ENCODE measurements around the gene ATG10.
"Not testable (repeated sequence)": the region's sequence is repeated elsewhere in the genome, so short reads cannot be mapped to it uniquely, and the experiment has no call there.

The ATG10 gene

DNA sequence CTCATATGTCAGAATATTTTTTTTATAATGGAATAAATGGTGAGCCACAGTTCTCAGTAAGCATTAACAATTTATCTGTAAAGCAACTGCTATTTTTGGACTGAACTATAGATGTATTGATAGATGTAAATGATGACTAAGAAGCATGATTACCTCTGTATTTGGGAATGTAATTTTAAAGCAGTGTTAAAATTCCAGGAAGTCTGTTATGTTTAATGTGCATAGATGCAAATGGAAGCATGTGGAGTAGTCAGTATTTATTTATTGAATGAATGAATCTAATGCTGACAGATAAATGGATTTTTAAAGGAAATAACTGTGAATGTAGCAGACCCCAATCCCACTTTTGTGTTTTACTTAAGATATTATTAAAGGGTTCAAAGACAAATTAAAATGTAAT lies 95.0 kb downstream of the ATG10 start:
- DNase-seq, result no peak

DNA sequence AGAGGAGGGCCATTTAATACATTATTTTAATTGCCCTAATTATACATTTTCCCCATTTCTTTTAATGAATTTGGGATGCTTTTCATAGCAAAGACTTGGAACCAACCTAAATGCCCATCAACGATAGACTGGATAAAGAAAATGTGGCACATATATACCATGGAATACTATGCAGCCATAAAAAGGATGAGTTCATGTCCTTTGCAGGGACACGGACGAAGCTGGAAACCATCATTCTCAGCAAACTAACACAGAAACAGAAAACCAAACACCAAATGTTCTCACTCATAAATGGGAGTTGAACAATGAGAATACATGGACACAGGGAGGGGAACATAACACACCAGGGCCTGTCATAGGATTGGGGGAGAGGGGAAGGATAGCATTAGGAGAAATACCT lies 96.2 kb downstream of the ATG10 start:
- not testable (repeated sequence) for DNase-seq

DNA sequence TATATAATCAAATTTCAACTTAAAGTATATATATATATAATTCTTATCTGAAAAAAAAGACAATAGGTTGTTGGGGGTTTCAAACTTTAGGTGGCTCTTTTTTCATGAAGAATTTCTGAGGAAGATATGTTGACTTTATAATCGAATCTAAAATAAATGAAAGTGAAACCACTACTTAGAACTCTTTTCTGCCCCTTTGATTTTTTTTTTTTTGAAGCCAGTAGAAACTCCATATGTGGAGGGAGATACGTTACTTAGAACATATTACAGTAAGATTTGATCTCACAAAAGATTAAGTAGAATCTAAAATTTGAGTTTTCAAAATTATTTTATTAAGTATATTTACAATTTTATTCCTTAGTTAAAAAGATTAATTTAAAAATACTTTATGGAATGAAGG lies 96.9 kb downstream of the ATG10 start:
- DNase-seq, result no peak

DNA sequence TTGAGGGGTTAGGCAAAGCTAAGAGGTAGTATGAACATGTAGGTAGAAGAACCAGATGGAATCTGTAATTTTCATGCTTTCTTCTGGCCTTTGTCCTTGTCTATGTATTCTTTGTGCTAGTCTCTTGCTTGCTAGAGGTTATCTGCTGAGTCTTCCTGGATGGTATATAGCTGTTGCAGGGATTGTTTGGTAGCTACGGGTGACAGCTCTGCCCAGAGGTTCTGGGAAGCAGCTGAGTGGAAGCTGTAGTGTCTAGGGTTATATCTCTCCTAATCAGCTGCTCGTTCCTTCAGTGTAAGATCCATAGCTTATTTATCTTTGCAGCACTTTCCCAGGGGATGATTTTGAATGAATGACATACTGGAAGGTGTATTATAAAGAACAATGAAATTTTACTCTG lies 100.3 kb downstream of the ATG10 start:
- no peak for DNase-seq

DNA sequence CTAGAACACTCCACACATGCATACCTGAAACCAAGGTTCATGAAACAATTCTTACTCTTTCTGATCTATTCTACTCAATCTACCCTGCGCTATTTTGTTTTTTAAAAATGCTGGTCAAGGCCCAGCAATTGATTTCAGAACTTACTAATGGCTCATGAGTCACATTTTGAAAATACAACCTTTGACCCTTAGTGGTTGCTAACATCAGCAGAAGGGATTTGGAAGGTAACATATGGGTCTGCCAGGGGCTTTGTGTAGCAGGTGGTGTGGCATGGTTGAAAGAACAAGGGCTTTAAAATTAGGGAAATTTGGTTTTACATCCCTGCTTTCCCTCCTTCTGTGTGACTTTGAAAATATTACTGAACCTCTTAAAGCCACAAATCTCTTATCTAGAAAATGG lies 101.4 kb downstream of the ATG10 start:
- no peak for DNase-seq

DNA sequence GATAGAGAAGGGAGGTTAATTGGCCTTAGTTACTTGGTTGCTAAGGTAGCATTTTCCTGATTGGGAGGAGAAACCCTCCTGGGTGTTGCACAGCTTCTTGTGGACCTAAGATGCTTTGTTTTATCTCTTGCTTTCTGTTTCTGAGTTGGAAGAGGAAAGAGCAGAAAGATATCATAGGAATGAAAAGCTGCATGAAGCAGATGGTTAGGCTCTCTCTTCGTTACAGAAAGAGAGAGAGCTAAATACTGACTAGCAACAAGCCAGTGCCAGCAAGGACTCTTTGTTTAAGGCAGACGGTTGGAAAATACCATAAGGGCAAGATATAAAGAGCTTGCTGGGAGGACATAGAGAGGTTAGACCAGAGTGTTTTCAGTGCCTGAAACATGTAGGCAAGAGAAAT lies 103.1 kb downstream of the ATG10 start:
- no peak for DNase-seq

DNA sequence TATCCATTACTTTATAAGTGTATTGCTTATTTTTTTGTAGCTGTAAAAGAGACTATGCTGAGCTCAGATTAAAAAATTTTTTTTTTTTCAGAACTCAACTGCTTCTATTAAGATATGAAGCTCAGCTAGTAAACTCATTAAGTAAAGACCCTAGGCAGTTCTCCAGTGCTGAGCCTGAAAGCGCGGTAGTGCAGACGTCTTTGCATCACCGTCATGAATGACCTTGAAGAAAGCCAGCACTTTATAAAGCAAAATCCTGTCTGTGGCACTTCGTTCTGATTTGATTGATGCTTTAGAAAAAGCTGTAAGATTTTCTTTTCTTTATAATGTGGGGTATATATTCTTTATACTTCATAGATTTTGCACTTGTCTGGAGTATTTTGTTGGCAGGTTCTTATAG lies 105.7 kb downstream of the ATG10 start:
- no peak for DNase-seq

DNA sequence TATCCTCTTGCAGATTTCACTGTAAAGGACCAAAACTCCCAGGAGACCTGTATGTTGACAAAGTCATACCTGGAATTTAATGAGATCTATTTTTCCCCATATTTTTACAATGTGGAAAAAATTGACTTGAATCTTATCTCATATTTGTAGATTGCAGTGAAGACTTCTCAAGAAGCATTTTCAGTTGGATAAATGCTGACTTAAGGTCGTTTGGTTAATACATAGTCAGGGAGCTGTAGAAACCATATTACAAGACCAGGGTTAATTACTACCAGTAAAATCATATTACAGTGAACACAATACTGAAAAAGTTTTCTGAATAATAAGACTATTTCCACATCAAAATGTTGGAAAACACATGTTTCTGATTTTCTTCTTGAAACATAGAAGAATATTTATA lies 119.8 kb downstream of the ATG10 start:
- no peak for DNase-seq

DNA sequence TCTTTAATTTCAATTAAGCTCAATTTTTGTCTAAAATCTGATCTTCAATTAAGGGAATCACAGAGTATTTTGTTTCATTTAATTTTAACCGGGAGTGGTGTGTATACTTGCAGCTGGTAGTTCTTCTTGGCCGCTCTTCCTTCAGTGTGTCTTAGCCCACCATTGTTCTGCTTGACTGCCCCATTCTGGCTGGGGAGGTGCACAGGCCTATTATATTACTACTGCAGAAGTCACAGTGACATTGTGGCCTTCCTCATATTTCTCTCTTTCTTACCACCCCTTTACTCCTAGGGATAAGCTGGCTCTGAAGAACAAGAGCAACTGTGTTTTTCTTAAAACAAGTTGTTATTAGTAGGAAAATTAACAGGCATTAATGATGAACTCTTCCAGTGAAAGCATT lies 123.7 kb downstream of the ATG10 start:
- no peak for DNase-seq

DNA sequence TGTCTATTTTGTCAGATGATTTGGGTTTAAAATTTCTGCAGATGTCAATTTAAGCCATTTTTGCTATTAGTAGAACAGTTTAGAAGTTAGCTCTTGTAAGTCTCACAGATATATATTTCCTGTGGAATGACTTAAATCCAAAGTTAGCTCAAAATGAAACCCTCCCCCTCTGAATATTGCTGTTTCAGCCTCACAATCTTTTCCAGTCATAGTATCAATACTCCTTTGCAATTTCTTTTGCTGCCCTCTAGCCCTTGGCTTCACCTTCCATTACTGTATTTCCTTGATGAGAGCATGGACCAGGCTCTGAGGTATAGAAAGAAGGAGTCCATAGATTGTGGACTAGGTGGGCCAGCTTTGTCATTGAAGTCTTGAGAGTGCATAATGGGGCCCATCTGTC lies 124.4 kb downstream of the ATG10 start:
- no peak for DNase-seq

DNA sequence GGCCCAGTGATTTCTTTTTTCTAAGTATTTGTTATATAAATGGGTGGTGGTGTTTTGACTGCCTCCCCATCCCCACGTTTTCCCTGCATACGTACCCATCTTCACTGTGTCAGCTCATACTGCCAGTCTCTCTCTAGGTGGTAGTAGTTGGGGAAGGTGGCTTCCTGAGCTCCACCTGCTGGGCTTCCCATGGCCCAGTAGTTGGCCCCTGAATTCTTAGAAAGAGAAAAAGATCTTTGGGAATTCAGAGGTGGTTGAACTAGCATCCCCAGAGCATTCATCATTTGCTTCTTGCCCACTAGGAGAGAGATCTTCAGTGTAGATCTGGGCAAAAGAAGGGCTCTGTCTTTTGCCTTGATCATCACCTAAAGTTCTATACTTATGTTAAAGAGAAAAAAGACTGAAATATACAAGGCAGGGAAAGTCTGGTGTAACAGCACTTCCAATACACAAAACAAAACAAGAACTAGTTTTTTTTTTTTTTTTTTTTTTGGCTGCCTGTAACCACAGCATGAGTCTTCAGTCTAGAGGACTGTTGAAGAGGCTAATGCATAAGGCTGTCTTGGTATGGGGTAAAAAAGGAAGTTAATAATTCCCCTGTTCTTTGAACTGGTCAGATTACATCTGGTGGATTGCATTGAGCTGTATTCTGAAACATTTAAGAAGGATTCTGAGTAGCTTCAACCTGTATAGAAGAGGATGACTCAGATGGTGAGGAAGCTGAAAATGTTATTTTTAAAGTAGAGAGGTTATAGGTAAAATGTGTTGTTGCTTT lies 128.7 kb downstream of the ATG10 start:
- no peak for DNase-seq

DNA sequence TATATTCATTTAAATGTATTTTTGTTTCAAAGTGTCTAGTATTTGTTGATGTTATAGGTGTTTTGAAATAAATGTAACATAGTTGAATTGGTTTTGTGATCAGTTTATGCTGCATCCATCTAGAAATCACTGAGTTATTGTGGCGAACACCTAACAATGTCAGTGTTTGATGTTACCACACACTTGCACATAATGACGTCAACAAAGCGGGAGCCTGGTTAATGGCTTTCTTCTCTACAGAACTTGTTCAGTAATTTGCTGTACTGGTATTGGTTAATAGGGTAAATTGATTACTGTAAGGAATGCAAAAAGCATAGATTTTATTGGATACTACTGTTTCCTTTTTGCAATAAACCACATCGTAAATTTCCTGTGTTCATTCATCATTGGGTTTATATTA lies 133.0 kb downstream of the ATG10 start:
- DNase-seq, result no peak

DNA sequence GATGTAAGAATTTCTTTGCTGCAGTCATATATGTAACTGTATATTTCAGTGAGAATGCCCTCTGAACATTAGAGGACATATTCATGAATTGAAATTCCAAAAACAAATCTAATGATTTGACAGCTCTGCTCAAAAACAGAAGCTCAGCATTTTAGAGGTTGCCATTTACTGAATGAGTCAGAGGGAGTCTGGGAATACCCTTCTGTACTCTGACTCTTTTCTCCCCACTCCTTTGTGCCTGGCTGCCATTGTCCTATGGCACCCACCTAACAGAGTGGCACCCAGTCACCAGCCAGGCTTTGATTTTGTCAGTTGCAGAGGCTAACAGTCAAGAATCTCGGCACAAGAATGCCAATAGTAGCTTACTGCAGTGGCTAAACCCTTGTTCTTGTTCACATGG lies 133.6 kb downstream of the ATG10 start:
- no peak for DNase-seq

DNA sequence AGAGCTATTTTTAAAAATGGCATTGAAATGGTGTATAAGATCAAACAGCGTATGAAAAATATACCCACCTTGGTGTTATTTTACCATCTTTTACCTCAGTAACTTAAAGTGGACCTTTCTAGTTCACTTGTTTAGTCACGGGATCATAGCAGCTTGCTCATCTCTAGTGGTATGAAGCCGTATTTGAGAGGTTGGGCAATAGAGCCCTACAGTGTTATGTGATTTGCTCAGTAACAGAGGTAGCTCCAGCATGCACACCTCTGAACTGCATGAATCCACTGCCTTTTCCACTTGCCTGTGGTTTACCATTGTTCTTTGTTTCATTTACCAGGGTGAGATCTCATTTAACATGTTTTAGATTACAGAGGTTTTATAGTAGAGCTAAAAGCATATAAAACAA lies 134.4 kb downstream of the ATG10 start:
- no peak for DNase-seq

DNA sequence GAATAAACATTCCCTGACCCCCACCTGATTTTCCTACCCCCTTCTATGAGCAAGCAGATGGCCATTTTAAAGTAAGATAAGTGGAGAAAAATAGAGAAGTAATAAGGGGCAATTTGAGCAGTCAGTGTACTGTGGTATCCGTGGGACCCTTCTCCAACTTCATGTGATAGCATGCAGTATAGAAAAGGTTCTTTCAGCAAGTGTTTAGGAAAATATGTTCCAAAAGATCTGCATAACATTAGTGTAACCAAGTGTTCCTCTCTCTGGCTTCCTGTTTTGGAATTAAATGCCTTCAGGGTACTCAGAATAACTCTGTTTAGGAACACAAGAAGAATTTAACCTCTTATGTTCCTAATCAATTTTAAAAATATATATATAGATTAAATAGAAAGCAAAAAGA lies 134.9 kb downstream of the ATG10 start:
- no peak for DNase-seq

DNA sequence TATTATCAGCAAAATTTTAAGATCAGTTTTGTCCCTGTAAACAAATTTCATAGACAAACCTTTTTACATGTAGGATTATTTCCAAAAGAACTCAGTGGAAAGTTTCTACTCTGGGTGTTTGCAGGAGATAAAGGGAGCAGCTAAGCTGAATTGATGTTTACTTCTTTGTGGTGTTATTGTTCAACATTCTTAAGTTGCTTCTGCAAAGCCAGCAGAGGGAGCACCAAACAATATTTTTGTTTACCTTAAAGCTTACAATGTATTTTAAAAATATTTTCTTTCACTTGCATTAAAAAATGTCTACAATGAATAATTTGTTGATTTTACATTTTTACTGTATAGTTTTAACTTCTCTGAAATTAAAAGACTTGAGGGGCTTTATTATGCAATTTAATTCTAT lies 135.4 kb downstream of the ATG10 start:
- no peak for DNase-seq

DNA sequence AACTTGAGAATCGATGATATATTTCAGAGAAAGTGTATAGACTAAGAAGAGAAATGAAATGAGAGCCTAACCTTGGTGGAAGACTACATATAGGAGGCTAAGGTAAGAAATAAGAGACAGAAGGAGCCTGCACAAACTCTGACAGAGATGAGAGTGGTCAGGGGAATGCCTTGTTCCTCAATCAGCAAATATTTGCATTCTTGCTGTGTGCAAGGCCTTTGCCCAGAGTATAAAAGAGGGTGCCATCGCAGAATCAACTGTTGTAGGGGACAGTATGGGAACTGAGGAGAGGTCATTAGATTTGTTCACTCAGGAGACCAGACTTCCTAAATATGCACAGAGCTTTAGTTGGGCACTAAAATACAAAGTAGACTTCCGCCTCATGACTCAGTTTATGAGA lies 137.2 kb downstream of the ATG10 start:
- DNase-seq, result no peak

DNA sequence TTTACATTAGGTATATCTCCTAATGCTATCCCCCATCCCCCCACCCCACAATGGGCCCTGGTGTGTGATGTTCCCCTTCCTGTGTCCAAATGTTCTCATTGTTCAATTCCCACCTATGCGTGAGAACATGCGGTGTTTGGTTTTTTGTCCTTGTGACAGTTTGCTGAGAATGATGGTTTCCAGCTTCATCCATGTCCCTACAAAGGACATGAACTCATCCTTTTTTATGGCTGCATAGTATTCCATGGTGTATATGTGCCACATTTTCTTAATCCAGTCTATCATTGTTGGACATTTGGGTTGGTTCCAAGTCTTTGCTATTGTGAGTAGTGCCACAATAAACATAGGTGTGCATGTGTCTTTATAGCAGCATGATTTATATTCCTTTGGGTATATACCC lies 138.1 kb downstream of the ATG10 start:
- DNase-seq, result not testable (repeated sequence)

DNA sequence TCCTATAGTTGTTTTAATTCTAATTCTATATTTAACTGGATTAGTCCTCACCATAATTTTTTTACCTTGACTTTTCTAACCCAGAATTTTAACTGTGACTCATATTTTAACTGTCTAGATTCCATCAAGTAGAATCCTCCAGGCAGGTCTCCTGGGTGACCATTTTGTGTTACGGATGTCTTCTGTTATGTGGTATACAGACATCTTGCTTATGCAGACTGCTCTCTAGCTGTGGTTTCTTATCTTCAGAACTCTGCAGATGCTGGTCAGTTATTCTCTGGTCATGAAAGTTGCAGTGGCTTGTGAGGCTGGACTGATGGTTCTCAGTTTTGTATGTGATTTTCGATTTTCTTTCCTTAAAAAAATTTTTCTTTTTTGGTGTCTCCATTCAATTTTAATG lies 139.4 kb downstream of the ATG10 start:
- DNase-seq, result no peak

DNA sequence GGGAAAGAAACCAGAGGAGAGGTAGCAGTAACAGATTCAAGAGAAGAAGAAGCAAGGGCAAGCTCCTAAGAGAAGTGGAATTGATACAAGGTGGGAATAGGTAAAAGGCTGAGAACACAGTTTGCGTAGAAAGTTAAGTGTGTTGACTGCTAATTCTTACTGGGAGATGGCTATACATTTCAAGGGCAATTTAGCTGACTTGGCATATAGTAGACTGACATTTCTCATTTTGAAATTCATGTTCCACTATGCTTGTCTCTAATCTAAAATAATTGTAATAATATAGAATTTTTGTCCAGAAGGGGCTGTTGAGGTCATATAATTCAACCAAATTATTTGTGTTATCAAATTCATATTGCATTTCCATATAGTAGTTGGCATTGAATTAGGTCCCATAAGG lies 144.0 kb downstream of the ATG10 start:
- no peak for DNase-seq

DNA sequence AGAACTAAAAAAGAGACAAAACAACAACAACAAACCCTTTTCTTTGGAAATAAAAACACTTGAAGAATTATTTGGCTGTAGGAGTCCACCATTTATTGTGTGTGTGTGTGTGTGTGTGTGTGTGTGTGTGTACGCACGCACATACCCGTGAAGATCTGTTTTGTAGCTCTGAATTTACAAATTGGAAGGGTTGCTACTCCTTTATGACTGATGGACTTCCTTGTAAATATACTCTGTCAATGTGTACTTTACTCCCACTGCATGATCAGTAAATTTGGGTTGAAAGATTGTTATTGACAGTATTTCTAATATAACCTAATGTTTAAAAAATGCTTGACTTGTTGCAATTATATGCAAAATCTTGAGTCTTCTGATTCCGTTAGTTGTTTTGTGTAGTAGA lies 148.1 kb downstream of the ATG10 start:
- no peak for DNase-seq

DNA sequence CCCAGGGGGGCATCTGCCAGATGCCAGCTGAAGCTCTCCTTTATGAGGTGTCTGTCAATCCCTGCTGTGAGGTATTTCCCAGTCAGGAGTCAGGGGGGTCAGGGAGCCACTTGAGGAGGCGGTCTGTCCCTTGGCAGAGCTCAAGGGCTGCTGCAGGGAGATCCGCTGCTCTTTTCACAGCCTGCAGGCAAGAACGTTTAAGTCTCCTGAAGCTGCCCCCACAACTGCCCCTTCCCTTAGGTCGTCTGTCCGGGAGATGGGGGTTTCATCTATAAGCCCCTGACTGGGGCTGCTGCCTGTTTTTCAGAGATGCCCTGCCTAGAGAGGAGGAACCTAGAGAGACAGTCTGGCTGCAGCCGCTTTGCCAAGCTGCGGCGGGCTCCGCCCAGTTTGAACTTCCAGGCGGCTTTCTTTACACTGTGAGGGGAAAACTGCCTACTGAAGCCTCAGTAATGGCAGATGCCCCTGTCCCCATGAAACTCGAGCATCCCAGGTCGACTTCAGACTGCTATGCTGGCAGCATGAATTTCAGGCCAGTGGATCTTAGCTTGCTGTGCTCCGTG lies 158.0 kb downstream of the ATG10 start:
- no peak for DNase-seq

DNA sequence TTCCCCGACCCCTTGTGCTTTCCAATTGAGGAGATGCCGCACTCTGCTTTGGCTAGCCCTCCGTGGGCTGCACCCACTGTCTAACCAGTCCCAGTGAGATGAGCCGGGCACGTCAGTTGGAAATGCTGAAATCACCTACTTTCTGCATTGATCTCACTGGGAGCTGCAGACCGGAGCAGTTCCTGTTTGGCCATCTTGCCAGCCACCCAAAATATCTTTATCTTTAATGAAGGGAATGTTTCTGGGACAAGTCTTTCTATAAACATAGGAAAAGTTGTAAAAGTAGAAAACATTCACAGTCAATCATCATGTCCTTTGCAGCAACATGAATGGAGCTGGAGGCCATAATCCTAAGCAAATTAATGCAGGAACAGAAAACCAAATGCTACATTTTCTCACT lies 158.8 kb downstream of the ATG10 start:
- DNase-seq, result no peak

DNA sequence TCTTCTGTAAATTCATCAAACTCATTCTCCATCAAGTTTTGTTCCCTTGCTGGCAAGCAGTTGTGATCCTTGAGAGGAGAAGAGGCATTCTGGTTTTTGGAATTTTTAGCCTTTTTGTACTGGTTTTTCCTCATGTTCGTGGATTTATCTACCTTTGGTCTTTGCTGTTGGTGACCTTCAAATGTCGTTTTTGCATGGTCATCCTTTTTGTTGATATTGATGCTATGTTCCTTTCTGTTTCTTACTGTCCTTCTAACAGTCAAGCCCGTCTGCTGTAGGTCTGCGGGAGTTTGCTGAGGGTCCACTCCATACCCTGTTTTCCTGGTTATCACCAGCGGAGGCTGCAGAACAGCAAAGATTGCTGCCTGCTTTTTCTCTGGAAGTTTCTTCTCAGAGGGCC lies 165.4 kb downstream of the ATG10 start:
- no peak for DNase-seq

DNA sequence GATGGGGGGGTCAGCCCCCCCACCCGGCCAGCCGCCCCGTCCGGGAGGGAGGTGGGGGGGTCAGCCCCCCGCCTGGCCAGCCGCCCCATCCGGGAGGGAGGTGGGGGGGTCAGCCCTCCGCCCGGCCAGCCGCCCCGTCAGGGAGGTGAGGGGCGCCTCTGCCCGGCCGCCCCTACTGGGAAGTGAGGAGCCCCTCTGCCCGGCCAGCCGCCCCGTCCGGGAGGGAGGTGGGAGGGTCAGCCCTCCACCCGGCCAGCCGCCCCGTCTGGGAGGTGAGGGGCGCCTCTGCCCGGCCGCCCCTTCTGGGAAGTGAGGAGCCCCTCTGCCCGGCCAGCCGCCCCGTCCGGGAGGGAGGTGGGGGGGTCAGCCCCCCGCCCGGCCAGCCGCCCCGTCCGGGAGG lies 168.0 kb downstream of the ATG10 start:
- DNase-seq, result not testable (repeated sequence)
